Fibroblast of skin of right biceps (primary cell): ENCODE measurements around the gene MYL12A.
A peak's percentile ranks its signal among the peaks of the same experiment; 100 is the strongest.

Experiments used
- DNase-seq: peaks from one replicate; pipeline ENCODE4 v3.0.0-alpha.2; 2013

The MYL12A gene

DNA sequence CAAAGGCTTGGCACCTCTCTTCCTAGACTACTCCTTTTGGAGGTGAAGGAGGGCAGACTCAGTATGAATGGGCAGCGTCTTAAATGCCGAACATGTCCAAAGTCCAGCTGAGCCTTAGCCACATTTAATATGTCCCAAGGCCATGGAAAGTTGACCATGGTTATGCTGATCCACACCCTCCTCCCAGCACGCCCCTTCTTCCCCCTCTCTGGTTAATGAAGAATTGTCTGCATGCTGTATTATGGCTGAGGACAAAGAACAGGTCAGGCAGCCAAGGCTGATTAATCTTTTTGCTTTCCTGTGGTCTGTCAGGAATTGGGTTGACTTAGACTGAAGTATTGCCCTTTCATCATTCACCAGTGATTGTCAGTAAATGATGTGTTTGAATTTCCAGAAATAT is 22.0 kb upstream of the MYL12A start:
- no peak for DNase-seq

DNA sequence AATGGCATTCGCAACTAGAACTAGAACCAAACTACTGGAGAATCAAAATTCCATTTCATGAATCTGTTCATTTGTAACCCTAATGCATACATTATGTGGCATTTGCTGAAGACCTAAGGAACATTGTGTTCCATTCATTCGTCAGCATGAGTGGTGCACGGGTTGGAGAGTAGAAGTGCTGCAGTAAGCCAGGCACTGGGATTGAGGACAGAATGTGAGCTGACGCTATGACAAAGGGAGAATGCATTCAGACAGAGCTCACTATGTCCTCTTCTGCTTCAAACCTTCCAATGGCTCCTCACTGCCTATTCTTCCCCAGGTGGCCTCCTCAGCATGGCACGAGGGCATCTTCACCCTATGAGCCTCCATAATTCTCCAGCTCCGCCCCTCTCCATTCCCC is 21.6 kb upstream of the MYL12A start:
- DNase-seq = no peak

DNA sequence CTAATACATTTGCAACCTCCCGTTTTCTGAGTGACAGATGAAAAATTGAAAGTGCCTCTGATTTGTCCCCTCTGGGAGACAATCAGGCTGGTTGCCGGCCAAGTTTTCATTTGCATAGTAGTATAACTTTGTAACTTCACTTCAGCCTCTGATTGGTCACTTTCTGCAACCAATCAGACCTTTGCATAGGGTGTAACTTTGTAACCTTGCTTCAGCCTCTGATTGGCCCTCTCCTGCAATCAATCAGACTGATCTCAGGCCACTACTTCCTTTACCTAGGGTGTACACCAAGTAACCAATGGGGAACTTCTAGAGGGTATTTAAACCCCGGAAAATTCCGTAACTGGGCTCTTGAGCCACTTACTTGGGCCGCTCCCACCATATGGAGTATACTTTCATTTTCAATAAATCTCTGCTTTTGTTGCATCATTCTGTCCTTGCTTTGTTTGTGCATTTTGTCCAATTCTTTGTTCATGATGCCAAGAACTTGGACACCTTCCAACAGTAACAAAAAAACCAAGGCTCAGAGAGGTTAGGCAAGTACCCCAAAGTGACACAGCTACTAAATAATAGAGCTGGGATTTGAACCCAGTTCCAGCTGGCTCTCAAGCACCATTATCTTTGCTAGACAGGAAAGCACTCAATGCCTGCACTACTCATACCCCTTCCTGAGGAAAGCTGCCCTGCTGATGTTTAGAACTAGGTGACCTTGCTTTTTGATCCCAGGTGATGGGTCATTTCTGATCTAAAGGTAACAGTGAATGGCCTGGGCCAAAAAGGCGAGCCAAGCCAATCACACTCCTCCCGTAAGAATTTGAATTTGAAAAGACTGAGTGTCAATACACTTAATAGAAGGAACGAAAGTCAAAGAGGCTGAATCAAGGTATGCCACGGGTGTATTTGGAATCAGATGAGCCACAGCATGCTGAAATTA is 16.9 kb upstream of the MYL12A start:
- no peak for DNase-seq

DNA sequence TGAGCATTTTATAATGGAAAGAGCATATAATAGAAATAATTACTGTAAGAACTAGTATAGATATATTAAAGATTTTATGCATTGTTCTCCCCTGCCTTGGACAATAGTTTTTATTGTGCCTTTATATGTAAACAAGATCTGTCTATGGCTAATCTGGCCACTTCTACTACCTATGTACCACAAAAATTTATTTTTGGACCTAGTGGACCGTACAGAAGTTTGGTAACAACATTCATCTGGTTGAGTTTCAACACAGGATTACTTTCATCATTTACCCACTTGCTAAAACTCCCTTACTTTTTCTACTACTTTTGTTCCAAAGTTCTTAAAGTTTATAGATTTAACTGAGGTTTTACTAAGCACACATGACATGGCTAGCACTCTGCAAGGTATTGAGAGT is 14.6 kb upstream of the MYL12A start:
- DNase-seq = no peak

DNA sequence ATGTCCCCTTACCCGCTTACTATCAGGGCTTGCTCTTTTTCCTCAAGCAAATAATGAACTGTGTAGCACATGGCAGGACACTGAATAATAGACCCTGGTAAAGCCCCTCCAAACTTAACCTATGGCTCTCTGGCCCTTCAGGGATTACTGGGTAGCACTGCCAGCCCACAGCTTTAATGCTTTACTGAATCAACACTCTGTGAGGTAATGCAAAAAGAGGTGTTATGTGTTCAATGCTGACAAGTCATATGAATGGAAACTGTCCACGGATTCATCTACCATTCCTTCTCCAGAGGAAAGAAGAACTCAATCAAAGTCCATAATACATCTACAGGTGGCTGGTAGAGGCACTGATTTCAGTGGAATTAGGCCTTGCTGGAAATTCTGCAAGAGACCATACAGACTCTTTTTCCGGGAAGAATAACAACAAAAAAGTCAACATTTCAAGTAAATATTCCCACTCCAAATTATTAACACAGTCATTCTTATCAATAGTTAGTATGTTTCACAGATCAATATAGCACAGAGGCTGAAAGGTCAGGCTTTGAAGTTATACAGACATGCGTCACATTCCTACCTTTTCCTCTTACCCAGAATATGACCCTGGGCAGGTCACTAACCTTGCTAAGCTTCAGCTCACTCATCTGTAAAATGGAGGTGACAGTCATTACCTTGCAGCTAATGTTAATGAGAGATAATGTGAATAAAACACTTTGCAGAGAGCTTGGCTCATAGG is 14.0 kb upstream of the MYL12A start:
- DNase-seq = no peak

DNA sequence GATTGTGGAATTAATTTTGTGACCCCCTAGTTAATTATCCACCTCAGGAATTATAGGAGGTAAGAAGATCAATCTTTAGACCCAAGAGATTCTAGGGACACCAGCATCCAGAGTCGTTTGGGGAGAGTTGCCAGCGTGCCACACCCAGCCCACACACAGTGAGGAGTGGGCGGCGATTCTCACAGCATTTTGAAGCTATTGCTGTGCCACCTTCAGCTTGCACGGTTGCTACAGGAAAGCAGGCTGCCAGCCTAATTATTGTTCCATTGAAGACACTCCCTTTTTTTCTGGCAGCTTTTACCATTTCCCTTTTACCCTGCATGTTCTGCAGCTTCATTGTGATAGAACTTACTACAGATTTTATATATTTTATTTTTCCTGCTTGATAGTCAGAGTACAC is 13.1 kb upstream of the MYL12A start:
- DNase-seq = no peak

DNA sequence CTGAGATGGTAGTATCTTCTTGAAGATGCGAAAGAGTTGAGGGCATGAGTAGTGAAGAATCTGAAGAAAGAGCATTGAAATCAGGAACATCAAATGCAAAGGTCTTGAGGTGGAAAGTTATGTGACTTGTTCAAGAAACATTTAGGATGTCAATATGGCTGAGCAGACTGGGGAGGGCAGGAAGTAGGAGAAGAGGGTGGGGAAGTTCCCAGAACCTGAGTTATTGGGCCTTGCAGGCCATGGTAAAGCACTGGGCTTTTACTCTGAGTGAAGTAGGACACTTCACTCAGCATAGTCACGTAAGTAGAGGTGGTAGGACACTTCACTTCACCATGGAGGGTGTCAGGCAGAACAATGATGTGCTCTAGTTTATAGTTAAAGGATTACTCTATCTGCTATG is 11.8 kb upstream of the MYL12A start:
- DNase-seq = no peak

DNA sequence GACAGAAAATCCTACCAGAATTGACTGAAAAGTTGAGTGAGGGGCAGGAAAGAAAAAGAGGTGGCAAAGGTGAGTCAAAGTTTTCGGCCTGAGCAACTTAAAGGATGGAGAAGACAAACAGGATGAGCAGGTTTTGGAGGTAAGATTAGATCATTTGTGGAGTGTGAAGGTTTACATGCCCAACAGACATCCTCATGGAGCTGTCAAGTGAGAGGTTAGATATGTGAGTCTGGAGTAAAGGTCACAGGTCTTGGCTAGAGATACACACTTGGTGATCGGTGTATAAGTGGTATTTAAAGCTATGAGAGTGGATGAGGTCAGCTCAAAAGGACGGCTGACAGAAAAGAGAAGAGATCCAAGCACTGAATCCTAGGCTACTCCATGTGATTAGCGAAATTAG is 11.1 kb upstream of the MYL12A start:
- DNase-seq = no peak

DNA sequence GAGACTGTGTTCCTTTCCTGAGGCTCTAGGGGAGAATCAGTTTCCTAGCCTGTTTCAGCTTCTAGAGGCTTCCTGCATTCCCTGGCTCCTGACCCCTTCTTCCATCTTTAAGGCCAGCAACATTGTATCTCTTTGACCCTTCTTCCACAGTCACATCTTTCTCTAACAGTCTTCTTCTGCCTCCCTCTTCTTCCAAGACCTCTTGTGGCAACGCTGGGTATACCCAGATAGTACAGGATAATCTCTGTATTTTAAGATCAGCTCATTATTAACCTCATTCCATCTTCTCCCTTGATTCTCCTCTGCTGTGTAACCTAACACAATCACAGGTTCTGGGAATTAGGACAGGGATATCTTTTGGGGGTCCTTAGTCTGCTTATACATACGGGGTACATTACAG is 8.9 kb upstream of the MYL12A start:
- DNase-seq = no peak

DNA sequence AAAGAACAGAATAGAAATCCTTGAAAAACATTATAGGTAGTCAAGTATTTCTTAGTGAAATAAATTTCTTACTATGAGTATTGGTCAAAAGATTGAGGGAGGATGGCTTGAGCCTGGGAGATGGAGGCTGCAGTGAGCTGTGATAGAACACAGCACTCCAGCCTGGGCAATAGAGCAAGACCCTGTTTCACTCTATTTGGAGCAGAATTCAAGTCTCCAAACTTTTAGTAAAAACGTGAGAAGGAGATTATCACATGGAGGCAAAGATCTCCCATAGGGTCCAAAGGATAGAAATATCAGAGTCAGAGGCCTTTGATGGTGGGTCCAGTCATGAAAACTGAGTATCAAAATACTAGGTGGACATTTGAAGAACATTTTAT is 2.4 kb upstream of the MYL12A start:
- DNase-seq = no peak

DNA sequence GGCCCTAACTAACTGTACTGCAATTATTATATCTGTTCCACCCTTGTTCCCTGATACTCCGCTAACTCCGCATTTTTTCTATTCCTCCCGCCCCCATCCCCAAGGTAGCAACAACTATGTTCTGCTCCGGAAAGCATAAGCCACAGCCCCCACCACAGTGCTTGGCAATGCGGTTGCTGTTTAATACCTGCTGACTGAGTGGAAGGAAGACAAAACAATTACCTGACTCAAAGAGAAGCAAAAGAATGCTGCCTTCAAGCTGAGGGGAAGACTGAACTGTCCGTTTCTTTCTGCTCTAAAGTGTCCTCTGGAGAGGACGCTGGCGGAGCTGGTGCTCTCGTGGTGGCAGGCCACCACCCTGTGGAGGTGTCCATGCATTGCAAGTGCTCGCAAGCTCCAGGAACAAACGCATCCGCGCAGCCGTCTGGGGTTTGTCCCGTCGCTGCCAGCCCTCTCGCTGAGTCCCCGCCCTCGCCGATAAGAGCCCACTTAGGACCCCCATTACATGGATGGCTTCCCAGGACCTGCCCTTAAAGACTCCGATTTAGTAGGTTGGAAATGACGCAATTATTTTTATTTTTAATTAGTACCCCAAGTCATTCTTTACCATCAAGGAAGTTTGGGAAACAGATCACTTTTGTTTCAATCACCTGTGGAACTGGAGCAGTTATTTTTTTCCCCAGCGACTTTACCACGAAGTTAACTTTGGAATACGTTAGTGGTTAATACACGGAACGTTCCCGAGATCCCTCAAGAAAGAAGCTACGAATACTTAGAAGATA is 1.6 kb upstream of the MYL12A start:
- peak; percentile 87 for DNase-seq

DNA sequence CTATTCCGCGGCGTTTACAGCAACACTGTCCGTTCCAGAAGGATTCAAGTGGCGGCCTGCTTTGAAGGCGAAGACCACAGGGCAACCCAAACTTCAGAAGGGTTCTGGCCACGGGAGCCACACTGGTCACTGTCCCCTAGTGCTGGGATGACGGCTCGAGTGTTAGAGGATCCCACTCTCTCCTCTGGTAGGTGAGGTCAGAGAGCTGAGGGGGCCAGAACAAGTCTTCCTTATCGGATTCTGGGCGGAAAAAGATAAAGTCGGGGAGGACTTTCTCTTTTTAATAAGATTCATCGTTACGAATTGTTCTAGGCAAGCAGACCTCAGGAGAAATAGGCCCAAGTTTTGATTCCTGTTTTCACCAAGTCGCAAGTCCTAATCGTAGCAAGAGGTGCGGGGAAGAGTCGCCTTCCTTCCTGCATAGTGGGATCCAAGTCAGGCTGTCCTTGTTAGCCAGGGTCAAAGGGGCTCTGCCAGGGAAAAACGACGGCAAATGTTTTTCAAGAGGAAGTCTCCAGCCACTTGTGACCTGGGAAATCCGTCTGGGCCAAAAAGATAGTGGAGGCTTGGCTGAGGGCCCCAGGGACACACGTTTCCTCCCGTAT is 864 bp upstream of the MYL12A start:
- no peak for DNase-seq

DNA sequence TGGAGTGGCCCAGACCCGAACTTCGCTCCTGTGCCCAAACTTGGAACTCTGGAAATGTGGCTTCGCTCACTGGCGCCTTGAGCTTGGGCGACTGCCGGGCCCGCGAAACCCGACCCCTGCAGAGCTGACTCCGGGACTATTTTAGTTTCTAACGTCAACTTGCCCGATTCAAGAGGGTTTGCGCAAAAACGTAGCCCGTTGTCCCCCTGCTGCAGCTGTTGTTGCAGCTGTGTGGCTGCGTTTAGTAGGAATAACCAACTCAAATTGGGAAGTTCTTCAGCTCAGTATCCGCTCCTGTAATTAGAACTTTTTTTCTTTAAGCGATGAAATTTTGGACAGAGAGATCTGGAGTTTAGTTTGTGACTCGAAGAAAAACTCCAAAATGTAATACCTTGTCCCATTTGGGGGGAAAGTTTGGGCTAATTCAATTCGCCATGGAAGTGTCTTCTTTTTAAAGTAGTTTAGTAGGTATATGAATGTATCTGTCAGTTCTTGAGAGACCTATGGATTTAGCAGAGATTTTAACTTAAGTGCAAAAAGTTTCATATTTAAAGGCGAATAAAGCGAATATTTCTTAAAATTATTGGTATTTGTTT is 559 bp downstream of the MYL12A start:
- DNase-seq = peak; percentile 45

DNA sequence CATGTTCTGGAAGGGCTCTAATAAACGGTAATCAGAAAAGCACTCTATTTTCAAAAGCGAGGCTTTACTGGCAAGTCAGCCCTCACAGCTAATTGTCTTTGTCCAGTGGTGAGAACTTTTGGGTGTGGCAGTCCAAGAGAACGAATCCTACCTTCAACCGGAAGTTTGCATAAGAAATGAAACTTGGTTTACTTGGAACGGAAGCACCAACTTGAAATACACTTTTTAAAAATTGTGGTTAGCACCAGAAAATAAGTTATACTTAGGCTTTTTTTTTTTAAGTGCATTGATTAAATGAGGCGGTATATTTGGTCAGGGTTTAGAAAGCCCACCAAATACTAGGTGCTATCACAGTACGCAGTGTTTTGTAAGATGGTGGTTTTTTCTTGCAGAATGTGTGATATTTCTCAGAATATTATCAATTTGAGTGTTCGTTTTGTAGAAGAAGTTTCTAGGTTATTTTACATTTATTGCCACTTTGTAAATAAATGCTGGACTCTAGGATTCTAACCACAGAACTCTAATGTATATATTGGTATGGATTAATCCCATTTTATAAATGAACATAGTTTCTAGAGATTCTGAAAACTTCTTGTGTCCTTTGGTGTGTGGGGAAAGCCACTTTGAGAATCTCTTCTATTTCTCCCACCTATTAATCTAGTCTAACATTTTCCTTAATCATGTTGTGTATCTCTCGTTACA is 1.2 kb downstream of the MYL12A start:
- peak; percentile 62 for DNase-seq

DNA sequence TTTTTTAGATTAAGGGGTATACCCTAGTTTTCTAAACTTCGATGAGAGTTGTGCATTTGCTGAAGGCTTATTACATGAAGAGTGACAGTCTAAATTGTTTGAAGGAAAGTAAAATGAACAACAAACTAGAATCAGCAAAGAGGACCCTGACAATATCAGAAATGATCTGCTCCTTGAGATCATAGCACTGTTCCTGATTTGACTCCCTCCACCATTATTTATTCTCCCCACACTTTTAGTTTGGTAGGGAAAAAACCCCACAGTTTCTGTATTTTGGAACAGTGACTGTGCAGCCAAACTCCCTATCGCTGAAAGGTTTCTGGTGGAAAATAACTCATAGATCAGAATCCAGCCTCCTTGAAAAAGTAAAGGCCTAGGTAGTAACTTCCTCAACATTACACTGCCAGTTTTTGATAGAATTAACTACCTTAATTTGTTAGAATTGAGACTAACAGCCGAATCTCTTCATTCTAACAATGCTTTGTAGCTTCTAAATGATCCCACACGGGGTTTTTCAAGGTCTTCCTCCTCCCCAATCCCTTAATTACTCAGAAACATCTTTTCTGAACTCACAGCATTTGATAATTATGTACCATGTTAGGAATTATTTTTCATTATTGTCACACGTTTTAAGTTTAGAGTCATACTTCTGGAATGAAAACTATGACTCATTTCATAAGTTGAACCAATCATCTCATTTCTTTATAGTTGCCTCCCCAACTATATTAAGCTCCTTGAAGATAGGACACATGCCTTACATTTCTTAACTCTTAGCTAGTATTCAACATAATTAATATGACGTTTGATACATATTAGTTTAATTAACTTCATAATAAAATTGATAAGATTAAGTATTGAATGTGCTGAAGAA is 2.9 kb downstream of the MYL12A start:
- peak; percentile 89 for DNase-seq

DNA sequence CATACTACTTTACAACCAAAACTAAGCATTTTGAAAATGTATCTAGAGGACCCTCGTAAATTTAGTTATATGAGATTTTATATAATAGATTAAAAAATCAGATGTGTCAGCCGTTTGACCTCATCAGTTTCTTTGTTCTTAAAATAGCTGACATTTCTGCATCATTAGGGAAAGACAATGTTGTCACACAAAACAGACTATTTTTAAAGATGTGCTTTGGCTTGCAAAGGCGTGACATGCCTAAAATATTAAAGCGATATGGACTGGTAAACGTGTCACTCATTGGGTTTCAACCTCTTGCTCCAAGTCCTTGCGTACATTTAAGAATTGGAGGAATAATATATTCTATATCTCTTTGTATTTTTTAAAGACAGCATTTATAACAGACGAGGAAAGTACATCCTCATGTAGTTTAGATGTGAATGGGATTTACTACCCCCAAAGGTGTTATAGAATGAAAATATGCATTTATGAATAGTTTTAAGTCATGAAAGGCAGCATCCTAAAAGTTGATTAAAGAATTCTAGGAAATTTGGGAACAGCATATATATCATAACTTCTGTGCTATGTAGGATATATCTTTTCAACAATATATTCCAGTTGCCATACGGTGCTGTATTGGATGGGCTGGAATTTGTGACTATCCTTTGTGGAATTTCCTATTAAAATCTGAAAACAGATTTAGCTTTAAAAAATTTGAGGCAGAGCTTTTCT is 3.8 kb downstream of the MYL12A start:
- DNase-seq = peak; percentile 37

DNA sequence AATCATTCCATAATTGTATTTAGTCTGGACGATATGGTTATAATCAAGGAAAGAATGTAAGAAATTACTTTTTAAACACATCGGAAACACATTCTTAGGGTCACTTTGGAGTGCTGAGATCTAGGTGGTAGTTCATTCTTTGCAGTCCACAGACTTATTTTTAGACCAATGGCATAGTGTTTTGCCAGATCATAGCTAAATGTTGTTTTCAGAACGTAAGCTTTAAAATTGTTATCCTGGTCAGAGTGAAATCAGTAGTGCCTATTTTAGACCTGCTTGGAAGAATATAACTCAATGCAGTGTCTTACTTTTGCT is 4.3 kb downstream of the MYL12A start:
- DNase-seq = peak; percentile 86

DNA sequence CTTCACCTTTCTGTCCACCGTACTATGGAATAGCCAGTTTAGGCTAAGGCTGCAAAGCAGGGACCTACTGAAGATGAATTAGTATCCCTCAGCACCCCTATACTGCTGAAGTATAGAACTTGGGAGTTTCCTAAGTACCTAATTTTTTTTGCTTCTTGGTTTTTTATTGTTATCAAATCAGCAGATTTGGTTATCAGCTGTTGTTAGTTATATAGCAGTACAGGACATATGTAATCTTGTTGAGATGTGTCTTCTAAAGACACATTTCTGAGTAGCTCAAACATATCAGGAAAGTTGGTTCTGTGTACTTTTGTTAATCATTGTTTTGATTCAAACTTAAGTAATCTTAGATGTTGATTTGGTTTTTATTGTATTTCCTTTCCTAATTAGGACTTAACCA is 5.2 kb downstream of the MYL12A start:
- no peak for DNase-seq

DNA sequence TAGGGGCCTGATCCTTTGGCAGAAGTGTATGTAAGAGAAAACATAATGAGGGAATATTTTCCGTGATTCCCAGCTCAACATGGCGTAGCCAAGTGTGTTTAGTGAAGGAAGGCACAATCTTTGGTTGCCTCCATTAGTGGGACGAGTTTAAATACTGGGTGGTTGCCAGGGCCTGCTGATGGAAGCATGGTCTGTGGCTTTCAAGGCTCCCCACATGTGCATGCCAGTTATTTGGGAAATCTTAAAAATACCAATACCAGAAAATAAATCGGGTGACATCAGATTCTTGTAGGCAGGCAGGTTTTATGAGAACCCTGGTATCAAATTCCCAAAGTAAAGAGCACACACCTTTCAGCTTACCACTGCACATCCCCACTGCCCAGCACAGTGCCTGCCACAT is 7.1 kb downstream of the MYL12A start:
- DNase-seq = no peak

DNA sequence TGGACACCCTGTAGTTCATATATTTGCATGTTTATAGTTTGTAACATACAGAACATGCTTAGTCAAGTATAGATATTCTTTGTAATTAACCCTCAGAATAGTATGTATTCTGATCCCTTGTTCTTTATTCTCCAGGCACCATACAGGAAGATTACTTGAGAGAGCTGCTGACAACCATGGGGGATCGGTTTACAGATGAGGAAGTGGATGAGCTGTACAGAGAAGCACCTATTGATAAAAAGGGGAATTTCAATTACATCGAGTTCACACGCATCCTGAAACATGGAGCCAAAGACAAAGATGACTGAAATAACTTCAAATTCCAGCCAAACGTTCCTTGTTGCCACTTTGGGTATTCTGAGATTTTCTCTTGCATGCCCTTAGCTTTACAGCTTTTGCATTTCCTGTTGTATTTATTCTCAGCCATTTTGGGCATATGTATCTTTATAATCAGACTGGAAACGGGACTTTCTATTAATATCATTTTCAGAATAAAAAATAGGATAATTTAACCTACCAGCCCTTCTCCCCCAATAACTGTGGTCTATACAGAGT is 8.1 kb downstream of the MYL12A start:
- DNase-seq = no peak
